ENCODE results near the gene MYO5B. TPM values are rescaled to one million over a fixed set of nuclear protein-coding genes. Genes with fewer than 3 reads are reported as not detected.
"Not testable (repeated sequence)": the region's sequence is repeated elsewhere in the genome, so short reads cannot be mapped to it uniquely, and the experiment has no call there.

MYO5B gene
- 14.7 and 24.8 TPM in 2 replicates for total RNA-seq
- 2.9 TPM for polyA plus RNA-seq (2012)

- DNase-seq (ENCODE audit: low read depth): no peak
Observed at GRCh38 chr18:50194631-50195532, at the start of gene MYO5B. Gene MYO5B (minus strand): TSS chr18:50195147. CDS start chr18:50194793, 354 bp downstream.

GRCh38 chr18:50241768-50242167, 46.8 kb upstream of the MYO5B start:
- peak; percentile 22 for DNase-seq (ENCODE audit: low read depth)

GRCh38 chr18:50240080-50240563, 45.2 kb upstream of the MYO5B start:
- no peak for DNase-seq (ENCODE audit: low read depth)

GRCh38 chr18:50232419-50232818, 37.5 kb upstream of the MYO5B start:
- DNase-seq (ENCODE audit: low read depth): no peak

GRCh38 chr18:50231621-50232020, 36.7 kb upstream of the MYO5B start:
- DNase-seq (ENCODE audit: low read depth): no peak

GRCh38 chr18:50220249-50220648, 25.3 kb upstream of the MYO5B start:
- DNase-seq (ENCODE audit: low read depth): not testable (repeated sequence)

GRCh38 chr18:50218432-50219197, 23.7 kb upstream of the MYO5B start:
- peak; percentile 7 for DNase-seq (ENCODE audit: low read depth)

- no peak for DNase-seq (ENCODE audit: low read depth)
Observed at GRCh38 chr18:50209311-50209710, 14.4 kb upstream of the MYO5B start.

- no peak for DNase-seq (ENCODE audit: low read depth)
Observed at GRCh38 chr18:50207722-50208121, 12.8 kb upstream of the MYO5B start.

GRCh38 chr18:50203801-50204604, 9.1 kb upstream of the MYO5B start:
- DNase-seq (ENCODE audit: low read depth): peak; percentile 67

- no peak for DNase-seq (ENCODE audit: low read depth)
Observed at GRCh38 chr18:50201476-50202018, 6.6 kb upstream of the MYO5B start.

- no peak for DNase-seq (ENCODE audit: low read depth)
Observed at GRCh38 chr18:50199921-50200320, 5.0 kb upstream of the MYO5B start.

- no peak for DNase-seq (ENCODE audit: low read depth)
Observed at GRCh38 chr18:50199346-50199855, 4.5 kb upstream of the MYO5B start.

GRCh38 chr18:50196261-50196660, 1.3 kb upstream of the MYO5B start:
- DNase-seq (ENCODE audit: low read depth): no peak

GRCh38 chr18:50195689-50196088, 742 bp upstream of the MYO5B start:
- DNase-seq (ENCODE audit: low read depth): no peak

- peak; percentile 28 for DNase-seq (ENCODE audit: low read depth)
Observed at GRCh38 chr18:50193796-50194630, 934 bp downstream of the MYO5B start.

GRCh38 chr18:50192995-50193795, 1.8 kb downstream of the MYO5B start:
- no peak for DNase-seq (ENCODE audit: low read depth)

GRCh38 chr18:50190926-50191325, 4.0 kb downstream of the MYO5B start:
- no peak for DNase-seq (ENCODE audit: low read depth)

- peak; percentile 49 for DNase-seq (ENCODE audit: low read depth)
Observed at GRCh38 chr18:50190236-50190635, 4.7 kb downstream of the MYO5B start.
